Stimulated activated CD4-positive, alpha-beta T cell treated with anti-CD3 and anti-CD28 coated beads, Interleukin-1b, Interleukin-23, amount 100 ng/mL, for 24 hours (primary cell): ENCODE measurements around the gene ITGB8.
"Not testable (repeated sequence)": the region's sequence is repeated elsewhere in the genome, so short reads cannot be mapped to it uniquely, and the experiment has no call there.

ENCODE experiments used
- DNase-seq, 4 experiments: peaks; one replicate each; pipeline ENCODE4 v3.0.0-alpha.2; 2020; ENCODE audit warnings: low read depth in 4 of 4, low spot score in 1 of 4

ITGB8 gene

GRCh38 chr7:20374399-20374798 is 43.7 kb downstream of the ITGB8 start:
- DNase-seq = no peak

DNA sequence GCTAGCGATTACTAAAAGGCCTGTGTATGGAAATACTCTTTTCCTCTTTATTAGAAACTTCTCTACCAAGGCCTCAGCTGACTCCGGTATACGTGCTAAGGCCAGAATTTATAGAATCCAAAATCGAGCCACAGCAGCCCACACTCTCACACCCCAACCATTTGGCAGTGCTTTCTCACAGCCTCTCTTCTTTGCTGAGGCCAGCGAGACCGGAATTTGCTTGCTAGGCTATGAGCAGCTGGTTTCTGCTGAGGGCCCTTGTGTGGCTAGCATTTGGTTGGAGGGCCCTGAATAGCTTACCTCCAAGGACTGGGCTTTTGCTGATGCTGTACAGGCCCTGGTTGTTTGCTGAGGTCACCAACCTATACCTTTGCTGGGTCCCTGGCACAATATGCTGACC is 46.1 kb downstream of the ITGB8 start:
- no peak for DNase-seq

DNA sequence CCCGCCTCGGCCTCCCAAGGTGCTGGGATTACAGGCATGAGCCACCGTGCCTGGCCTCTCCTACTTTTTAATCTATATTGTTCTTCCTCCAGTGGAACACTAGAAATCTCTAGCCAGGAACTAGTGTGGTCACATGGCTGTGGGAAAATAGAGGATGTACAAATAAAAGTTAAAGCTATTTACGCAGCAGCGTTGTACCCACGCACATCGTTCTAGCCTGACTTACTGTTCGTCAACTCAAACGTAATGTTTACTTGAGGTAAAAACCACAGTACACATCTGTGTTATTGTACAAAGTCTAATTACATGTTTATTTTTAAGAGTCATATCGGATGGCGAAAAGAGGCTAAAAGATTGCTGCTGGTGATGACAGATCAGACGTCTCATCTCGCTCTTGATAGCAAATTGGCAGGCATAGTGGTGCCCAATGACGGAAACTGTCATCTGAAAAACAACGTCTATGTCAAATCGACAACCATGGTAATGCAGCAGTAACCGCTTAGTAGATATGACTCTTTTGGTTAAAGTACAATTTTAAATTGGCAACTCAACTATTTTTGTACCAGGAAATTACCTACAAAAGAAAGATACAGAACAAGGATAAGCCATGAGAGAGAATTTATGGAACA is 50.8 kb downstream of the ITGB8 start:
- DNase-seq = no peak

DNA sequence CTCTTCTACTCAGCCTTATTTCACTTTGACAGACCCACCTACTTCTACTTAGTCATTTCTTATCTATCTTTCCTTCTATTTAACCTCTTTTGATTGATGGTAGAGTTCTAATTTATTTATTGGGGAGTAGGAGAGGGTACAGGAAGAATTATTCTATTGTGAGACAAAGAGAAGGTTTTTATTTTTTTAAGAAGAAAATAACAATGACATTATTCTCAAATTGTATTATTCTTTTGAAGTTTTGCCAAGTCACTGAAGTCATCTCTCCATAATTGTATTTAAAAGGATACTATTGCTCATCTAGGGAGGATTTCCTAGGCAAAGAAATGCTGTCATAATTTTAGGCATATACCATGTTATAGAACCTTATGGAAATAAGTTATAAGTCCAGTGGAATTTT is 52.7 kb downstream of the ITGB8 start:
- no peak for DNase-seq

DNA sequence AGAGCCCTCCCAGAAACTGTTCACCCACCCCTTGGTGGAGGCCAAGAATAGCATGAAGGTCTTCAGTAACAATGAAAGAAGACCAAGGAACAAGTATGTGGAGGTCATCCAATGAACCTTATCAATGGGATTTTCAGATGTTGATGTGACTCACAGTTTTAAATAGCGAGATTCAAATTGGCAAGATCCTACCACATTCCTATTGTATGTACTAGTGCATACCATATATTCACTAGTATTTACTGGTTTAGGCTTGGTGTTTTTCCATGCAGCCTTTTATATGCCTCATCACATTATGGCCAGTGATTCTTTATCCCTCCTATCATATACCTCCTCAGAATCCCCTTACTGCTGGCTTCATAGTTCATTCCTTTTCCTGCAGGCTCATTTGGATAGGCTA is 54.4 kb downstream of the ITGB8 start:
- no peak for DNase-seq

DNA sequence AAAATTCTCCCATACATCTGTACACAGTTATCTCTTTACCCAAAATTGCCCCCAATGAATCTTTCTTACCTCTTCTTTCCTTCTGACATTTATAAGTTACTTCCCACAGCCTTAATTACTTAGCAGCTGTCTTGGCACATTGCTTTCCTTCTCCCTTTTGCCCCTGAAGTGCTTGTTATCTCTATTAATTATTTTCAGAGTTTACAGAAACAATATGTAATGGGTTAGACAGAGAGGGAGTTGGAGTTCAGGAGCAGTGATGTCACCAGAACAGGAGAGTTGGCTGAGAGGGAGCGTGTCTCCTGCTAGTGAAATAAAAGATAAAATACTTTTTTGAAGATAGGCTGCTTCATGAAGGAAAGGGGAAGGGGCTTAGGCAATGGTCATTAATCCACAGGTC is 57.4 kb downstream of the ITGB8 start:
- DNase-seq = no peak

DNA sequence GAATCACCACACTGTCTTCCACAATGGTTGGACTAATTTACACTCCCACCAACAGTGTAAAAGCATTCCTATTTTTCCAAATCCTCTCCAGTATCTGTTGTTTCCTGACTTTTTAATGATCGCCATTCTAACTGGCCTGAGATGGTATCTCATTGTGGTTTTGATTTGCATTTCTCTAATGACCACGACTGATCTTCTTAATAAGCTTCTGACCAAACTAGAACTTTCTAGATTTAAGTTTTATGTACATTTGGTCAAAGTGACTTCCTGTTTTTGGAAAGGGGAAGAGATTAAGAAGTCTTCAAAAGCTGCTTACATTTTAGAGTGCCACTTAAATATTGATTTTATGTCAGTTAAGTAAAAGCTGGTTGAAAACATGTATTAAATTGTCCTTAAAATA is 58.5 kb downstream of the ITGB8 start:
- DNase-seq = not testable (repeated sequence)

DNA sequence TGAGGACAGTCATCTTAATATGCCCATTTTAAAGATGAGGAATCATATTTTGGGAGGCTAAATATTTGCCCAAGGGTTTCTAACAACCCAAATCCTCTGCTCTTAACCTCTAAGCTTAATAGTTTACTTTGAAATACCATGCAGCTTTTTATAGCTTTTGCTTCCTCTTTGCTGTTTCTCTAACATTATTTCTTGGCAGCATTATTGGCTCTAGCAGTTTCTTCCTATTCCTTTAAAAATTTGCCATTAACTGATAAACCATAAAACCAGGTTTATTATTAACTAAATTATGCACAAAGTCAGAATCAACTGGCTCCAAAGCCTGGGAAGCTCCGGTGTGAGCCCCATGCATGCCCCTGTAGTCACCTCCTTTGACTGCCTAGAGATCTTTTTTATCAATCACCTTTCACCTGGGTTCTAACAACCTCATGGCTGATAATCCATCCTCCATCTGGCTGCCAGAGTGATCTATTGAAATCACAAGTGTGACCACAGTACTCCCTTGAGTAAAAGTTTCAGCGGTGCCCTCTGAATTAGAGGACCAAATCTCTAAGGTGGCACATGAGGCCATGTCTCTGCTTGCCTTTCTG is 62.4 kb downstream of the ITGB8 start:
- no peak for DNase-seq

- DNase-seq = no peak
Measured at GRCh38 chr7:20393616-20394015, 62.9 kb downstream of the ITGB8 start.

DNA sequence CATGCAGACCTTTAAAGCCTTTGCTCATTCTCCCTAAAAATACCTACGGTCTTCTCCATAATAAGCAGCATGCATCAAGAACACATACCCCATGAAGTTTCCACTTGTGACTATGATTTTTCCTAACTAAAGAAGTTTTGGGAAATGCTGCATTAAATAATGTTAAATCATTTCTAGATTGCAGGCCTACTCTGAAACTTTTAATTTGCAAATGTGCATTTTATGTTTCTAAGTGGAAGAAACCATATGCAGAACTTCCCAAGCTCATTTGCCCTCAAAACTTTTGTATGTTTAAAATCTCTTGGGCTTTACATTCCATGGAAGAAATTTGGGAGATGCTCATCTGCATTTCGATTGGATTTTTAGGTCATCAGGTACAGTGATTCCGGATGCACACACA is 63.6 kb downstream of the ITGB8 start:
- DNase-seq = no peak

DNA sequence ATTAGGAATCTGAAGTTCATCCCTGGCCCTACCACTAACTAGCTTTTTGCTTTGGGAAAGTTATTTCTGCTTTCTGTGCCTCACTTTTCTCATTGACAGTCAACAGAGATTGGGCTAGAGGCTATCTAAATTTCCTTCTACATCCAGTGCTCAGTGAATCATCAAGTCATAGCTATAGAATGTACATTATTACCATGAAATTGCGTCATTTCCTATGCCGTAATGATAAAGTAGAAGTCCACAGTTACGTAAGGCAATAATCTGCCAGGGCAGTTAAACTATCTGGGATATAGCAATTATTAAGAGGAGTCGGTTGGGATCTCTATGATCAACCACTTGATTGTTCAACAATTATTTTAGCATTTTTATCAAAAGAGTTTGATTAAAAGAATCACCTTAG is 64.4 kb downstream of the ITGB8 start:
- no peak for DNase-seq

DNA sequence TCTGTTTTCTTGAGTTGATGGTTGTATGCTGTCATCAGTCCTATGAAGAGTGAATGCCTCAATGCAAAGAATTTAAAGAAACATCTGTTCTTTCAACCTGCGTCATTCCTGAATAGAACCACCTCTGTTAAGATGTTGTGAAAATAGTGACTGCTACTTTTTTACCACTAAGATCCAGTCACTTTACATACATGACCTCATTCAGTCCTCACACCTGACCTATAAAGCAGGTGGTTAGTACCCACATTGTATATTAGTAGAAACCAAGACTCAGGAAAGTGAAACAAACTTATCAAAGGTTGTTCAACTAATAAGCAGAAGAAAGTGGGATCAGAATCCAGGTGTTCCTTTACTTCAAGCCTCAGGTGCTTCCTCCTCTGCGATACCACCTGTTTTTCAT is 64.8 kb downstream of the ITGB8 start:
- DNase-seq = no peak

DNA sequence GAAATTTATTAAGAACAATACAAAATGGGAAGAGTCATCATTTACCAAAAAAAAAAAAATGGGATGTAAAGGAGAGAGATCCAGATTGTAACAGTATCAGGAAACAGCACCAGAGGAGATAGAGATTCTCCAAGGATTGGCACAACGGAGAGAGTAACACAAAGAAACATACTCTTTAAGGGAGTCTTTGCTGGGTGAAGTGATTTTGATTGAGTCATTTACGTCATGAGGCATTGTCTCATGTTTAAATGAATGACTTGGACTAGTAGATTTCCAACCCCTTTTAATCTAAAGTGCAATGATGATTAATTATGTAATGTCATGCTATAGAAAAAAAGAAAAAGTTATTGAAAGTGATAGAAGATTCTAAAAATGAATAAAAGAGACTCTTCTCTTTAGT is 68.8 kb downstream of the ITGB8 start:
- DNase-seq = no peak

DNA sequence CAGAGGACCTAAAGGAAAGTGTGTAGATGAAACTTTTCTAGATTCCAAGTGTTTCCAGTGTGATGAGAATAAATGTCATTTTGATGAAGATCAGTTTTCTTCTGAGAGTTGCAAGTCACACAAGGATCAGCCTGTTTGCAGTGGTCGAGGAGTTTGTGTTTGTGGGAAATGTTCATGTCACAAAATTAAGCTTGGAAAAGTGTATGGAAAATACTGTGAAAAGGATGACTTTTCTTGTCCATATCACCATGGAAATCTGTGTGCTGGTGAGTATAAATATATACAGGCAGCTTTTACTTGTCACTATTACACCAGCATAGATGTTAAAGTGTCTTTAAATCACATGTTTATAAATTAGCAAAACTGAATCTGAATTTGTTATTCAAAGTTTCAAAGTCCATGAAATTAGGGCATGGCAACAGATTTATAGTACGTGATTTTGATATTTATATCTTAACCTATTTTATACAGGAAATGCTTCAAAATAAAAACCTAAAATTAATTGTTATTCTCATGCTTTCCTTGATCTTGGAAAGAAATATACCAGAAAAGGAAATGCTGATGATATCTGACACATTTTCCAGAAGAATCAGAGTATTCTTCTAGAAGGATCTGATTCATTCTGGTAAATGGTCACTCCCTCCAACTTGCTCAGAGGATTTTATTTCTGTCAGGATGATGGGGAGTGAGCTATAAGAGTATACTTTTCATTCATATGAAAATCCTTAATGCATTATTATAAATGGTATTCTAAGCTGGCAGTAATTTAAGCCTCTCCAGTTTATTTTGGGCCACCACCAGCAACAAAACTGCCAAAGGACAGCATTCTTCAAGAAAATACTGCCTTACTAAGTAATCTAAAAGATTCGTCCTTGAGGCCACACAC is 71.4 kb downstream of the ITGB8 start:
- DNase-seq = no peak

GRCh38 chr7:20402747-20403230 is 72.1 kb downstream of the ITGB8 start:
- DNase-seq = no peak

- DNase-seq = no peak
Measured at GRCh38 chr7:20403331-20403730, 72.6 kb downstream of the ITGB8 start.

GRCh38 chr7:20404320-20404719 is 73.6 kb downstream of the ITGB8 start:
- DNase-seq = no peak

- no peak for DNase-seq
Measured at GRCh38 chr7:20407585-20408466, 77.1 kb downstream of the ITGB8 start.

DNA sequence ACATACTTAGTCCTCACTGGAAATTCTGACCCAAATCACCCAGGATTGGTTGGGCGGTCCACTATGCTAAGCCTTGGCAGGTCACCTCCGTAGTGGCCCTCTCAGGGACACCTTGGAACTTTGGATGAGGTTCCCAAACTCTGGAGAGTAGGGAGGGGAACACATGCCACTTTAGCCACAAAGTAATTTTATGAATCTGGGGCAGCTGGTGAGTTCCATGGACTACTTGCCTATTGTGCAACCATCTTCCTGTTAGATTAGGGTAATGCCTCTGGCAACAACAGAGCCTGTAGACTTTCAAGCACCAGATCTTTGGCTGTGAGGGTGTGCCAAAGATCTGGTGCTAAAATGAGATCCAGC is 77.7 kb downstream of the ITGB8 start:
- DNase-seq = no peak

GRCh38 chr7:20409961-20410360 is 79.3 kb downstream of the ITGB8 start:
- DNase-seq = no peak

- DNase-seq = no peak
Measured at GRCh38 chr7:20411372-20411771, 80.7 kb downstream of the ITGB8 start.
